BJ (cell line): Measurements from ENCODE around the gene ASIP. TPM values are rescaled to one million over a fixed set of nuclear protein-coding genes. Genes with fewer than 3 reads are reported as not detected.

ENCODE experiments used
- CTCF ChIA-PET: fragments of 350-600 bp; formaldehyde crosslinking; extraction: SDS; loops from one replicate; lab custom pipeline; 2021; ENCODE audit warnings: antibody characterized with exemption, inconsistent platforms; lab: Yijun Ruan, JAX
- POLR2A ChIA-PET: fragments of 300-600 bp; sonication (Branson Sonifier 250); formaldehyde crosslinking; extraction: SDS; loops from one replicate; lab custom pipeline; 2021; ENCODE audit warnings: antibody characterized with exemption; lab: Charles Lee
- DNase-seq: peaks from one replicate; pipeline ENCODE4 v3.0.0-alpha.2; 2011; ENCODE audit warnings: low read depth
- H3K27me3 ChIP-seq: 2 replicates; pipeline ENCODE4 v1.6.0; 2011; ENCODE audit warnings: low read length; ENCODE audit not compliant: control insufficient read depth, insufficient read depth
- H3K36me3 ChIP-seq: 2 replicates; pipeline ENCODE4 v1.5.1; 2011; ENCODE audit warnings: low read length; ENCODE audit not compliant: control insufficient read depth, insufficient read depth
- H3K4me3 ChIP-seq: 2 replicates; pipeline ENCODE4 v1.5.1; 2011; ENCODE audit warnings: low read depth, mild to moderate bottlenecking, control low read depth, low read length
- CTCF ChIP-seq: IDR thresholded peaks from 2 replicates; pipeline ENCODE4 v1.5.1; 2011; ENCODE audit warnings: low read depth, mild to moderate bottlenecking, control low read depth, inconsistent platforms, low read length, moderate library complexity; ENCODE audit not compliant: insufficient read depth
- polyA plus RNA-seq: library from polyadenylated mRNA; depleted of rRNA; stranded (reverse); fragments of >200 nt; gene quantifications from 2 replicates; pipeline ENCODE4 v1.2.3, GENCODE V29; 2011

ASIP gene
- polyA plus RNA-seq, 1 experiment, result not detected

- CTCF ChIA-PET, result interaction anchor here (1.3 to 1.8 kb wide), 2 partner anchors 12 to 22 kb away, joined by 3 to 4 read pairs; partner anchors contain the start of gene AHCY
- no peak for DNase-seq
- no peaks in the 10 kb centered on the region for H3K27me3 ChIP-seq
- POLR2A ChIA-PET, result no interaction called here
- no peak overlapping the region for H3K4me3 ChIP-seq
- no peak for TF ChIP-seq CTCF
- H3K36me3 ChIP-seq, result peaks cover 46% of the 10 kb centered on the region
These were observed 49.2 kb downstream of the ASIP start for GRCh38 chr20:34290471-34290870.

- no peak for TF ChIP-seq CTCF
- H3K36me3 ChIP-seq, result peaks cover 44% of the 10 kb centered on the region
- CTCF ChIA-PET, result interaction anchor here (1.3 to 1.5 kb wide), 2 partner anchors 20 to 102 kb away, joined by 3 to 4 read pairs; no protein-coding TSS in a partner anchor
These were observed 51.3 kb downstream of the ASIP start for GRCh38 chr20:34292496-34292895.

GRCh38 chr20:34293119-34293518, 51.9 kb downstream of the ASIP start:
- CTCF ChIA-PET, result interaction anchor here (1.3 to 1.5 kb wide), 2 partner anchors 20 to 102 kb away, joined by 3 to 4 read pairs; no protein-coding TSS in a partner anchor
- TF ChIP-seq CTCF, result no peak
- H3K27me3 ChIP-seq, result no peaks in the 10 kb centered on the region
- no peak for DNase-seq
- peaks cover 40% of the 10 kb centered on the region for H3K36me3 ChIP-seq
- no peak overlapping the region for H3K4me3 ChIP-seq
- POLR2A ChIA-PET, result no interaction called here

More at GRCh38 chr20:34292496-34292895, 51.3 kb downstream of the ASIP start:
- DNase-seq, result no peak
- POLR2A ChIA-PET, result no interaction called here
- Histone ChIP-seq H3K4me3 (no peak overlapping the region), H3K27me3 (no peaks in the 10 kb centered on the region)

GRCh38 chr20:34293589-34293988, 52.4 kb downstream of the ASIP start:
- peaks cover 38% of the 10 kb centered on the region for H3K36me3 ChIP-seq
- ChIA-PET POLR2A (no interaction called here), CTCF (interaction anchor here (1.3 kb wide), 1 partner anchor 103 kb away, joined by 4 read pairs; no protein-coding TSS in a partner anchor)
- DNase-seq, result no peak
- no peak overlapping the region for H3K4me3 ChIP-seq
- TF ChIP-seq CTCF, result no peak
- no peaks in the 10 kb centered on the region for H3K27me3 ChIP-seq

- ChIA-PET POLR2A (no interaction called here), CTCF (interaction anchor here (0.8 kb wide), 1 partner anchor 104 kb away, joined by 4 read pairs; no protein-coding TSS in a partner anchor)
- H3K36me3 ChIP-seq, result peaks cover 38% of the 10 kb centered on the region
- H3K27me3 ChIP-seq, result no peaks in the 10 kb centered on the region
- H3K4me3 ChIP-seq, result no peak overlapping the region
- TF ChIP-seq CTCF, result no peak
- no peak for DNase-seq
These were observed 53.3 kb downstream of the ASIP start for GRCh38 chr20:34294563-34294962.
